Gastroesophageal sphincter (tissue), 3 donors: ENCODE measurements around the gene MACROD1.

Experiments
- CTCF ChIP-seq, 4 experiments: fragments of 200-600 bp in 2 of 4; fragments of 450-650 bp in 2 of 4; sonication (generic) in 1 of 4; IDR thresholded peaks; one replicate each; pipeline ENCODE4 v1.5.1; 2017 to 2019; ENCODE audit warnings: antibody characterized with exemption in 4 of 4, mild to moderate bottlenecking in 2 of 4, moderate library complexity in 2 of 4
- POLR2A ChIP-seq, 2 donors: fragments of 450-650 bp; IDR thresholded peaks; one replicate each; pipeline ENCODE4 v1.6.1; 2017; ENCODE audit warnings: antibody characterized with exemption in 2 of 2, mild to moderate bottlenecking in 2 of 2, moderate library complexity in 1 of 2
- POLR2AphosphoS5 ChIP-seq: sonication (generic); formaldehyde crosslinking; IDR thresholded peaks from one replicate; pipeline ENCODE4 v1.6.1; 2017; ENCODE audit warnings: antibody characterized with exemption

DNA sequence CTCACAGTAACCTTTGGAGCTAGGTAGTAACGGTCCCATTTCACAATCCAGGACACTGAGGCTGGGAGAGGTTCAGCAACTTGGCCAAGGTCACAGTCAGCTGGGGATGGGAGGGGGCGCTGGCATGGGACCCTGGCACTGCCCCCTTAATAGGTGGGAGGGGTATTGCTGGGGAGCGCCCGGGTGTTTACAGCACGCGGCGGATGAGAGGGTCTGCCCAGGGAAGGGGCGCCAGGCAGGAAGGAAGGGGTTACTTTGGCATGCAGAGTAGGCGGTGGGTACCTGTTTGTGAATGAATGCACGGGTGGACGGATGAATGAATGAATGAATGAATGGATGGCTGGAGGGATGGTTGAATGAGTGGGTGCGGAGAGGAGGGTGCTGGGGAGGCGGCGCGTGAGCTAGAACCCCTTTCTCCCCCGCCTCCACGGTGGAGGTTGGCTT is 130.8 kb downstream of the MACROD1 start:
- TF ChIP-seq CTCF (IDR thresholded peaks at IDR 0.05) (no peak), POLR2A (IDR thresholded peaks at IDR 0.05) (no peak), POLR2AphosphoS5 (no peak)
